Fibroblast of mammary gland (primary cell): ENCODE data around the gene RBBP8NL.

Source experiments
- DNase-seq: peaks from one replicate; pipeline ENCODE4 v3.0.0-alpha.2; 2010; ENCODE audit warnings: low read depth
- H3K4me3 ChIP-seq: 2 replicates; pipeline ENCODE4 v1.5.1; 2011; ENCODE audit warnings: low read depth, mild to moderate bottlenecking, low read length, moderate library complexity; ENCODE audit not compliant: control insufficient read depth
- CTCF ChIP-seq: conservative IDR thresholded peaks from 2 replicates; pipeline ENCODE4 v1.5.1; 2011; ENCODE audit warnings: low read depth, low read length, inconsistent platforms; ENCODE audit not compliant: control insufficient read depth, insufficient read depth

Gene RBBP8NL

GRCh38 chr20:62445553-62446340 lies 18.4 kb upstream of the RBBP8NL start:
- no peak for TF ChIP-seq CTCF
- H3K4me3 ChIP-seq = no peak overlapping the region
- no peak for DNase-seq

GRCh38 chr20:62444286-62444685 lies 16.9 kb upstream of the RBBP8NL start:
- H3K4me3 ChIP-seq = no peak overlapping the region
- DNase-seq = no peak
- no peak for TF ChIP-seq CTCF

GRCh38 chr20:62441987-62442539 lies 14.7 kb upstream of the RBBP8NL start:
- no peak for DNase-seq
- H3K4me3 ChIP-seq = no peak overlapping the region
- no peak for TF ChIP-seq CTCF

GRCh38 chr20:62439218-62439617 lies 11.9 kb upstream of the RBBP8NL start:
- no peak overlapping the region for H3K4me3 ChIP-seq
- no peak for TF ChIP-seq CTCF
- DNase-seq = no peak

- no peak for DNase-seq
- no peak for TF ChIP-seq CTCF
These were observed 10.6 kb upstream of the RBBP8NL start for GRCh38 chr20:62437927-62438326.

GRCh38 chr20:62437496-62437895 lies 10.2 kb upstream of the RBBP8NL start:
- no peak for TF ChIP-seq CTCF
- no peak for DNase-seq
- no peak overlapping the region for H3K4me3 ChIP-seq

More at GRCh38 chr20:62437927-62438326, 10.6 kb upstream of the RBBP8NL start:
- no peak overlapping the region for H3K4me3 ChIP-seq
